Measurements from ENCODE around the gene SYNE1. TPM values are rescaled to one million over a fixed set of nuclear protein-coding genes. Genes with fewer than 3 reads are reported as not detected.

Gene SYNE1
- polyA plus RNA-seq, 4 donors, result 49.9 to 88.5 (median 86.0) TPM

DNA sequence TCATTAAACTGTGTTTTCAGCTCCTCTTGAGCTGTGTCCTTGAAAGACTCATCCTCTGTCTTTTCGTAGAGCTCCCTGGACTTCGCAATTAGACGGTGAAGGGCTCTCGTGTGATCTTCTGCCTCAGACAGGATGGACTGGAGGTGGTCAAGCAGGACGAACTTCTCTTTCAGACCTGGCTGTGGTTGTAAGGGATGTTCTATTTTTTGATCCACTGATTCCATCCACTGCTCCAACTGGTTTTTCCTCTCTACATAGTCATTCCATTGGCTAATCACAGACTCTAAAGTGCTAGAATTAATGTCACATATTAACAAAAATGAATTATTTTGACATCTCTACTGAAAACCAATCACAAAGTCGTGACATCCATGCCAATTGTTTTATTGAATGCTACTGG is 250.1 kb downstream of the SYNE1 start:
- no peak for DNase-seq (ENCODE audit: low read depth in 4 of 4, low spot score in 3 of 4)

DNA sequence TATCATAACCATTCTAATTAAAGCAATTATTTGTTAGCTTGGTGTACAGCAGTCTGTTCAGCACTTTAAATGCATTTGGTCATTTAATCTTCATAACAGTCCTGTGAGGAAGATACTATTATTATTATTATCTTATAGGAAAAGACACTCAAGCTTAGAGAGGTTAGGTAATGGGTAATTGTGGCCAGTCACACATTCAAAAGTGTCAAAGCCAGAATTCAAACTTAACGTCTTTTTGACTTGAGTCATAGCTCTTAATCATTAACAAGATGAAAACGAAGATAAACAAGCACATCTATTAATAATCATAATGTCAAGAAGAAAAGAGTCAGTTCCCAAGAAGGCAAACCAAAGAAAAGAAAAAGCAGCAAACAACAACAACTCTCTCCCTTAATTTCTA is 251.0 kb downstream of the SYNE1 start:
- no peak for DNase-seq (ENCODE audit: low read depth in 4 of 4, low spot score in 3 of 4)

DNA sequence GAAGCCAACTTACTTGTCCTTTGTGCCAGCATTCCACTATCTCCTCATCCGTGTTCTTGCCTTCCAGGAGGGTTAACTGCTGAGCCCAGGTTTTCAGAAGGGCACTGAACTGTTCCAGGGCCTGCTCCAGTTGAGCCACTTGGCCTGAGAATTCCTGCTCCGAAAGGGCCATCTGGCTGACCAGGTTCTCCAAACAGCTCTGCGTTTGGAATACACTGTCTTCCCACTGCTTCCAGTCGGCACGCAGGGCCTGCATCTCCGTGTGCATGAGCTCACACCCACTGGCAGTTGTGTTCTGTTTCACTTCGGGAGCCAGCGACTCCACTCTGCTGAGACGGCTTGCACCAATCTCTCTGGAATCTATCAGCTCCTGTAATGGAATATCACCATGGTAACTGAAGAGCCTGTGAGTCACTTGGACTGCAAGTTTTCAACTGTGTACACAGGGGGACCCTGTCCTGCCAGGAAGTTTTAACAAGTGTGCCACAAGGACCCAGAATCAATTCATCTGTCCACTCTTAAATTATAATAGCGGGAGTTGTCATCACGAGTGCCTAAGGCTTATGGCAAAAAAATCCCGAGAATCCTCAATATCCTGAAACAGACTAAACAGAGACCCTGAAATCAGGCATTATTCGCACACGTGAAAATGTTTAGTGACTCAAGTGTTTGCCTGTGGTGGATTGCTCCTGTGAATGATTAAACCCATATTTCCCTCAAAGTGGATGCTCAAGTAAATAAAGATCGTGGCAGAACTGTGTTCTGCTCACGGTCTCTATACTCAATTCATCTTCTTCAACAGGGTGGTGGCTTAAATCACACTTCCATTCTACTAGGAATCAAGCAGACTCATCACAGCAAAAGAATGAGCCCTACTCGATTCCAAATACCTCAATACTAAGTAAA is 255.9 kb downstream of the SYNE1 start:
- DNase-seq (ENCODE audit: low read depth in 4 of 4, low spot score in 3 of 4), result peak in 3 of 4 donors; percentile 64 to 76 (median 75)

DNA sequence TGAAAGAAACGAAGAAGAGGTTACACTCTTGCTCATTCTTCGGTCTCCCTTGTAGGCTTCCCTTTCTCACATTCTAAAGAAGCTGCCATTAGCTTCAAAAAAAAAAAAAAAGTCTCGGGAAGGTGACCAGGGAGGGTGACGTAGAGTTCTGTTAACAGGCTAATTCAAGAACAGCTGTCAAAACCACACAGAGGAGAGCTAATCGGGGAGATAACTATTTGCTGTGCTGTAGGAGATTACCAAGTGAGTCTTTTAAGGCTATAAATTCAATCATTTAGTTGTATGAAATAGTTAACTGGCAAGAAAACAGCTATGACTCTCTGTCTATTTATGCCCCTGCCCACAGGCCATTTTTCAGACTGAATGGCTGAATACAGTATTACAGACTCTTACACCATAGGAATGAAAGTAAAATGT is 256.8 kb downstream of the SYNE1 start:
- peak in 3 of 4 donors; percentile 39 to 60 (median 51) for DNase-seq (ENCODE audit: low read depth in 4 of 4, low spot score in 3 of 4)

DNA sequence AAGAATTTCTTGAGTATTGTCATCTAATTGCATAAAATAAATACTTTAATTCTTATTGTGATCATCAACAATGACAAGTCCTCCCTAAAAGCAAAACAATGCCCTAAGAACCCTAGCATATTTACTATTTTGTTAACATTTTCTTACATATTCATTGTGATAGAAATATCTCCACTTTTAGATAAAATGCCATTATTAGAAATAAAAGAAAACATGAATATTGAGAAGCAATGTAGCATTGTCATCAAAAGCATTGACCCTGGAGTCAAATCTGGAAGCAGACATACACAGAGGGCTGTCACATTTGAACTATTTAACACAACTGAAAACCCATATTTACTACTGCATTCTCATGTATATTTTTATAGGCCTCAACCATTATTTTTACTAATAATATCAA is 257.7 kb downstream of the SYNE1 start:
- no peak for DNase-seq (ENCODE audit: low read depth in 4 of 4, low spot score in 3 of 4)

DNA sequence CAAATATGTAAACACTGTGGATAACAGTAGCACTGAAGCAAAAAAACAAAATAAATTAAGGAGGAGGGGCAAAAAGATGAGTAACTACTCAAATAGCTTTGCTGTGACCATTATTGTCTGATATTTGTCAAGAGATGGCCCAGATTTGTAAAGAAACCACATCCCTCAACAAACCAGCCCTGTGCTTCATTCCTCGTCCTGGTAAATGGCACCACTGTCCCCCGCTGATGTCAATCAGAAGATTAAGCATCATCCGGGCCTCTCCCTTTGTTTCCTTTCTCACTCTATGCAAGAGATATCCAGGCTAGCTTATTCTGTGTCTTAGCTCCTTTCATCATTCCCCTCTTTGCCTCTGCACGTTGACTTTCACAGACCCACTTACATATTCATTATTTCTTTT is 259.0 kb downstream of the SYNE1 start:
- DNase-seq (ENCODE audit: low read depth in 4 of 4, low spot score in 3 of 4), result no peak

DNA sequence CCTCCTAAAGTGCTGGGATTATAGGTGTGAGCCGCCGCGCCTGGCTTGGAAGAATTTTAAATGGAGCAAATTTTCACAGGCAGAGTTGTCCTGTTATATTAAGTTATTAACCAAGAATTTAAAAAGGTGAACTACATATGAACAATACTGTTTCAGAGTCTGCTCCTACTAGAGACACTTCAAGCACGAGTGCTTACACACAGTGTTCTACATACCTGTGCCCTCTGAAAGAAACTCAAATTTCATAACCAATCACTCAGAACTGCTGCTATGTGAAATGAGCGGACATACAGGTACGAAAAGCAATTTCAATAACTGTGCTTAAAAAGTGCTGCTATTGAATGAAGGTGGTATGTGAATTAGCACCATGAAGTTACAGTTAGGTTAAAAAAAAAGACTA is 262.0 kb downstream of the SYNE1 start:
- DNase-seq (ENCODE audit: low read depth in 4 of 4, low spot score in 3 of 4), result no peak

DNA sequence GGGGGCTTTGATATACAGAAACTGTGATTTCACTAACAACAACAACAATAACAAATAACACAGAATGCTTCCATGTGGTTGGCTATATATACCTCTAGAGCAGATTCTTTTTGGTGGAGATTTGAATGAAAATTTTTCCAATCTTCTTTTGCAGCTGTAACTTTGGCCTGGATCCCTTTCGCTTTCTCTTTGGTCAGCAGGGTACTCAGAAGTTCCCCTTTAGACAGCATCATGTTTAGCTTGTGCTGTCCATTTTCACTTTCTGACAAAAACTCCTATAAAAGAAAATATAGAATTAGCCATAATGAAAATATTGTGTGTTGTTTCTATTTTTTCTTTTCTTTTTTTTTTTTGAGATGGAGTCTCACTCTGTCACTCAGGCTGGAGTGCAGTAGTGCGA is 264.2 kb downstream of the SYNE1 start:
- no peak for DNase-seq (ENCODE audit: low read depth in 4 of 4, low spot score in 3 of 4)

DNA sequence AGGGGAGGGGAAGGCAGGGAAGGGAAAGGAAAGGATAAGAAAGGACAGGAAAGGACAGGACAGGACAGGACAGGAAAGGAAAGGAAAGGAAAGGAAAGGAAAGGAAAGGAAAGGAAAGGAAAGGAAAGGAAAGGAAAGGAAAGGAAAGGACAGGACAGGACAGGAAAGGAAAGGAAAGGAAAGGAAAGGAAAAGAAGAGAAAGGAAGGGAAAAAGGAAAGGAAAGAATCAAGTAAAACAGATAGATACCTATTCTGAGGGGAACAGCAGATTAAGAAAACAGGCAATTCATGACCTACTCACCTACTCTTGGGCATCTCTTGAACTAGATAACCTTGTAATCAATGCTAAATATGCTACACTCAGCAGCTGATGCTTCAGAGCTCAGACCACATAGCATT is 265.4 kb downstream of the SYNE1 start:
- DNase-seq (ENCODE audit: low read depth in 4 of 4, low spot score in 3 of 4), result no peak

DNA sequence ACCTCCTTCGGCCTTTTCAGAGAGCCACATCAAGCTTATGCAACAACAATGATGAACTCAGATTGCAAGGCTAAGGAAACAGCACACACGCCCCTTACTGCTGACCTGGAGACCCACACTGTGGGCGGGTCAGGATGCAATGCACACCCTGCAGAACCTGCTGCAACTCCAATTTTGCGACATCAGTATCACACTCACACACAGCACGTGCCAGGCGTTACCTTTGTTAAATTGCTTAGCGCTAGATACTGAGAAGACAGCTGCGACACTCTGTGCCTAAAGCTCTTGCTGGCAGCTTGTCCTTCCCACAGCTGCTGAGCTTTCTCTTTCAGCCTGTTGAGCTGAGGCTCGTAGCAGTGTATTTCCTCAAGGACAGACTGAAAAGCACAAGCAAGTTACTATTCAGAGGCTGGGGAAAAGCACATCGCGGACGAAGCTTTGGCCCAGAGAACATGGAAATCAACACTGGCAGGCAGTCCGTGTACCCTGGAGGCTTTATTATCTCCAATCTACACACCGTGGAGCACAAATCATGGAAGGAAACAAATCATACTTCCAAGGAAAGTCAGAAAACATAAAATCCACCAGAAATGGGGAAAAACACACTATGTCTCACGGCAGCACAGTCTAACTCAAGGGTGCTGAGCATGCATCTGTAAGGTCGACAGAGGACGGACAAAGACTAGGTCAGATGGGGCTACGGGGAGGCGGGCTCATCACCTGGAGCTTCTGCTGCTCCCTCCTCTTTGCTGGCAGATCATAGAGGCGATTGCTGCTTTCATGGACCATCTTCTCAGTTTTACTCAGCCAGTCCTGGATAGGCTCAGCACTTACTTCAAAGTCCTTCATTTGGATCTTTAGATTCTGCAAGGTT is 268.2 kb downstream of the SYNE1 start:
- no peak for DNase-seq (ENCODE audit: low read depth in 4 of 4, low spot score in 3 of 4)

DNA sequence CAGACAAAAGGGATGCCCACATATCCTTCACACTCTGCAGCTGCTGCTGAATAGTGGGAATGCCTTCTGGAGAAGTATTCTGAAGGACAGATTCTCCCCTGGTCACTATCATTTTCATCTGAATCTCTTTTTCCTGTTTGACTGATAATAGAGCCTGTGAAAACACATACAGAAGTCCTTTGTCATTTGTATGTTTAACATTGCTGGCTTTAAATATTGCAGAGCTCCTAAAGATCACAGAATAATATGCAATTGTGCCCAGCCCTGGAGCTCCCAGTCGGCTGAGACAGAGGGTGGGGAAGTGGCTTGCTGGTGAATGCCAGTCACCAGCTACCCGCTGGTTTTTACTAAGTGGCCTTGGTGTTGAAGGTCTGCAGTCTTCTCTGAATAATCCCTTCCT is 272.3 kb downstream of the SYNE1 start:
- DNase-seq (ENCODE audit: low read depth in 4 of 4, low spot score in 3 of 4), result no peak

DNA sequence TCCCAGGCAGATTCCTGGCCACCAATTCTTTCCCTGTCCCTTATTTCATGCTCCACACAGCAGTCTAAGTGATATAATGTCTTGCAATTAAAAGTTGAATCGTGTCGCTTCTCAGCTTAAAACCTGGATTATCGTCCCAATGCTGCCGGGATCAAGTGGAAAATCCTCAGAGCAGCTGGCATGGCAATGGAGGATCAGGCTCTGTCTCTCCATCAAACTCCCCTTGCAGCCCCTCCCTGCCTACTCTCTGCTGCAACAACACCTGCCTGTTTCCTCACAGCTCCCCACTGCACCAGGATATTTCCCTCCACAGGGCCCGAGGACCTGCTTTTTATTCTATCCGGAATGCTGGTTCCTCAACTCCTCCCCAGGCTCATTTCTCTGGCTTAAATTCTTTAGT is 277.1 kb downstream of the SYNE1 start:
- DNase-seq (ENCODE audit: low read depth in 4 of 4, low spot score in 3 of 4), result no peak

DNA sequence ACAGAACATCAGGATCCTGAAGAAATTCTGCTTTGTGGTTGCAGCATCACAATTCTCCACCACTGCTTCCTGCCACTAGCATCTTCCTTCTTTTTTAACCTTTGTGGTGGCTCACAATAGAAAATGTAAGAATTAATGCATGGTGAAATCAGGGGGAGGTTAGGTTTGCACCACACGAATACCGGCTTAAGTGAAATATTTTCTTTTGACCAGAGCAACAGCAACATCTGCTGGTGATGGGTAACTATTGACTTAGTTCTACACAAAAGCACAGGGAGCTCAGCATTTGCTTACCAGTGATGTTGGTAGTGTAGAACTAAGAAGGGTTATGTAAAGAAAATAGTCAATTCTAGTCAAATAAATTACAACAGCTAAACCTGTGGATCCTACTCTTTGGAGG is 280.5 kb downstream of the SYNE1 start:
- no peak for DNase-seq (ENCODE audit: low read depth in 4 of 4, low spot score in 3 of 4)

DNA sequence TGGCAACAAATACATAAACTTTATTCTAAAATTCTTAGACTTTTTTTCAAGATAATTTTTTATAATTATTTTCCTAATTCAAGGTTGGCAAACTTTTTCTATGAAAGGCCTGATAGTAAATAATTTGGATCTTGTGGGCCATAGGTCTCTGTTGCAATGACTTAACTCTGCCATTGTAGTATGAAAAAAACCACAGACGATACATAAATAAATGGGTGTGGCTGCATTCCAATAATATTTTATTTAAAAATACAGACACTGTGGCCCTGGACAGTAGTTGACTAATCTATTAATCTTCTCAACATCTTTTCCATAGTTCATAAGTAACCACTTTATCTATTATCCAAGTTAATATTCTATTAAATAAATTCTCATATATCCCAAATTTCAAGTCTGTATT is 281.1 kb downstream of the SYNE1 start:
- DNase-seq (ENCODE audit: low read depth in 4 of 4, low spot score in 3 of 4), result no peak

DNA sequence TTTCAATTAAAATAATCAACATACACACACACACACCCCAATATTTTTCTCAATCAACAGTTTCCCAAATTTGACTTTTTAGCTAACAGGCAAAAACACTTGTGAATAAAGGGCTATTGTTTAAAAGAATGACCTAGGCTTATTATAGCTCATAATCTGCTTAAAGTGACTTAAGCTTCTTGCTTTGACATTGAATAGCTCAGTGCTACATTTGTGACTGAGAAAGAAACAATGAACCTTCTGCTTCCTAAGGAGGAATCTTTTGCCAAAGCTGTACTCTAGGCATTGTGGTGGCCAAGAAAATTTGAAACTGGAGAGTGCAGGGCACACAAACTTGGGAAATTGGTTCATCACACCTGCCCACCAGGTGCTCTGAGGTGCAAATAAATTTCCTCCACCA is 282.0 kb downstream of the SYNE1 start:
- DNase-seq (ENCODE audit: low read depth in 4 of 4, low spot score in 3 of 4), result no peak

DNA sequence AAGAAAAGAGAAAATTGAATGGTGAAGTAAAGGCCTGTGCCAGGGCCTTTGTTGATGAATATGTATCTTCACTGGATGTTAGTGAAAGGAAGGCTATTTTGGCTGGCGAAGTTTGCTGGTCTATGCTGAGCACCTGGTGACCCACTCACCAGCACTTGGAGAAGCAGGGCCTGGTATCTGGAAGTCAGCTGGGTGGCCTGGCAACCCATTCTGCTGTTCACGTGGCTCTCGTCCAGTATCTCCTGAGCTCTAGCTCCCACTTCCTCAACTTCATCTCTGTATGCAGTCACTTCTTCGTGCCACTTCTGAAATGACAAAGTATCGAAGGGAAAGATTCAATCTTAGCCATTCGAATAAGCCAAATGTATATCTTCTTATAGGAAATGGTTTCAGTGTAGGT is 283.7 kb downstream of the SYNE1 start:
- no peak for DNase-seq (ENCODE audit: low read depth in 4 of 4, low spot score in 3 of 4)

DNA sequence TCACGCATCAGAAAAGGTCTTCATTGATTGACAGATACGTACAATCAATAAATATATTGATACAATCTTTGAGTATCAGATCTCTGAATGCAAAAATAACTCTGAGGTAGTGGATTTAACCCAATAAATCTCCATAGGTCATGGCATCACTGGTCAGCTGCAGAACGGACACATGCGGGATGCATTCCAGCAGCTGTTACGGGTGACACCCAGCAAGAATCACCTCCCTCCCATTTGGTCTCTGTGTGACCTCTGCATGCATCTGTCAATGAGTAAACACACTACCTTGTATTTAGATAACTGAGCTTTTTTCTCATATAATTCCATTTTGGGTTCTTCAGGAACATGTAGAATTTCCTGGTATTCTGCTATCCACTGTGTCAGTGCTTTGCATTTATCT is 285.4 kb downstream of the SYNE1 start:
- no peak for DNase-seq (ENCODE audit: low read depth in 4 of 4, low spot score in 3 of 4)

DNA sequence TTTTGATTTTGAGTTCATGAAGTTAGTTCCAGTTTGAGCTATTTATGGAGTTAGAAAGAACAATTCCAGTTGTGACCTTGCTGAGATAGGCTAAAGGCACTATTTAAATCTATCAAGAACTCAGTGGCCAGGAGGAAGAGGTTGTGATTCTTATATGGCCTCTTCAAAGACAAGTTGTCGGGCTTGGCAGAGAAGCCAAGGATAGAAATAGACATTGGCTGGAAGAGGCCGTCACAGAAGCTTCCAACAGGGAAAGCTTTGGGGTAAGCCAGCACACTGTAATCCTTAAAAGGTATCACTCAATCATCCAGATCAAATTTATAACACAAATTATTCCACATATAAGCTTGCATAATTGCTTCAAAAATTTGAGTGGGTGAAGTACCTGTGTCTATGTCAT is 286.1 kb downstream of the SYNE1 start:
- no peak for DNase-seq (ENCODE audit: low read depth in 4 of 4, low spot score in 3 of 4)

DNA sequence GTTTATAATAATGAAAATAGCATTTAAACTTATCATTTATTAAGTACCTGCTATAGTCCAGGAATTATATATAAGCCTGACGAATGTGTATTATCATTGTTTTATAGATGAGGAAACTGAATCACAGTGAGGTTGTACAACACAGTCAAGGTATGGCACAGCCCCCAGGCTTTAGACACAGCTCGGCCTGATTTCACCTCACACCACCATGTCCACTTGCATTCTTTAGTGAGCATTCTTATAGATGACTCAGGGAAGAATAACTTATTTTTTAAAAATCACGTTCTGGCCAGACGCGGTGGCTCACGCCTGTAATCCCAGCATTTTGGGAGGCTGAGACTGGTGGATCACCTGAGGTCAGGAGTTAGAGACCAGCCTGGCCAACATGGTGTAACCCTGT is 289.0 kb downstream of the SYNE1 start:
- no peak for DNase-seq (ENCODE audit: low read depth in 4 of 4, low spot score in 3 of 4)

DNA sequence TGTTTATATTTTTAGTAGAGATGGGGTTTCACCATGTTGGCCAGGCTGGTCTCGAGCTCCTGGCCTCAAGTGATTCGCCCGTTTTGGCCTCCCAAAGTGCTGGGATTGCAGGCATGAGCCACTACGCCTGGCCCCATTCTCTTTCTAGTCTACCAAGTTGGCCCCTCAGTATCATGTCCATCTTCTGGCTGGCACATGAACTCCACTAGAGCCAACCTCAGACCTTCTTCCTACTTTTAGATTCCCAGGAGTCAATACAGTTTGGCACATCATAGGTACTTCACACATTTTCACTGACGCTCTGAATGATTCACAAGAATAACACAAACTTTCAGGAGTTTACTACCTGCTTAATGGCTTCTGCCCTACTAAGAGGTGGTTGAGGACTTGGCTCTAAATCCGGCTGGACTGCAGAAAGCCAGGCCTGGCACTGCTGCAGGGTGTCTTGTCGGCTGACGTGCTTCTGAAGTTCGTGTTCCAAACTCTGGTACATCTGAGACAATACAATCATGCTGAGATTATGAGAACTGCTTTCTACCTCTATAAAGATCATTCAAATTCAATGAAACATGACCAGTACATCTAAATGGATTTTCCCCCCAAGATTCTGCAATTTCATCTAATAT is 293.3 kb downstream of the SYNE1 start:
- DNase-seq (ENCODE audit: low read depth in 4 of 4, low spot score in 3 of 4), result no peak

DNA sequence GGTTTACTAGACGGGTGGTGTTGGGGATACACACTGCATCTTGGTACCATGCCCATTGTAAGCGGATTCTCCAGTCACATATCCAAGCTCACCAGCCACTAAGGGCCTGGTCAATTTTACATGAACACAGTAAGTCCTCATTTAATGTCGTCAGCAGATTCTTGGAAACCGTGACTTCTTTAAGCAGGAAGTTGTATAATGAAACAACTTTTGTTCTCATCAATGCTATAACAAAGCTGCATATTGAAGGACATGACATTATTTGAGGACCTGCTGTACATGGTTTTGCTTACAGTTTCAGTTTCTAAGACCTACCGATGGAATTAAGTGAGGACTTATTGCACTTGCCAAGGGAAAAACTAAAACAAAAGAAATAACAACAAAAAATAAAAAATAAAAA is 295.6 kb downstream of the SYNE1 start:
- no peak for DNase-seq (ENCODE audit: low read depth in 4 of 4, low spot score in 3 of 4)
